WTC11 (cell line): ENCODE measurements around the gene KCTD16. TPM values are rescaled to one million over a fixed set of nuclear protein-coding genes. Genes with fewer than 3 reads are reported as not detected.

ENCODE experiments used
- ATAC-seq: fragments of 200-7000 bp; cut with Tn5 transposase; 2 replicates; pipeline ENCODE4 v1.10.0; 2021; ENCODE audit warnings: mild to moderate bottlenecking, moderate library complexity
- CTCF ChIA-PET: fragments of 300-600 bp; sonication (Branson Sonifier 250); formaldehyde crosslinking; loops from one replicate; lab custom pipeline; 2021; ENCODE audit warnings: antibody characterized with exemption; lab: Charles Lee
- POLR2A ChIA-PET: fragments of 350-600 bp; sonication (Branson Sonifier 250); formaldehyde crosslinking; loops from one replicate; lab custom pipeline; 2021; ENCODE audit warnings: antibody characterized with exemption; lab: Charles Lee
- DNase-seq: peaks from one replicate; pipeline ENCODE4 v3.0.0; 2021; ENCODE audit warnings: low spot score
- H3K27ac Mint-ChIP-seq: 2 replicates; pipeline ENCODE4 v1.8.0; 2021; ENCODE audit warnings: mixed read lengths
- H3K27me3 Mint-ChIP-seq: 2 replicates; pipeline ENCODE4 v1.8.0; 2021; ENCODE audit warnings: low read depth, mild to moderate bottlenecking, moderate library complexity, mixed read lengths
- H3K36me3 Mint-ChIP-seq: 2 replicates; pipeline ENCODE4 v1.8.0; 2021; ENCODE audit warnings: mixed read lengths
- H3K4me1 Mint-ChIP-seq: 2 replicates; pipeline ENCODE4 v1.8.0; 2022; ENCODE audit warnings: mixed read lengths
- H3K4me3 Mint-ChIP-seq: 2 replicates; pipeline ENCODE4 v1.8.0; 2021; ENCODE audit warnings: mild to moderate bottlenecking, moderate library complexity, mixed read lengths
- H3K9me3 Mint-ChIP-seq: 2 replicates; pipeline ENCODE4 v1.8.0; 2021; ENCODE audit warnings: mixed read lengths
- ATF1 ChIP-seq: sonication (generic); formaldehyde crosslinking; IDR thresholded peaks from 2 replicates; pipeline ENCODE4 v1.8.1; 2023; ENCODE audit warnings: mild to moderate bottlenecking, moderate library complexity, missing genetic modification reagents
- EMX1 ChIP-seq: fragments of 250-450 bp; sonication (Bioruptor Pico); IDR thresholded peaks from 2 replicates; pipeline ENCODE4 v1.8.0; 2021; ENCODE audit warnings: mild to moderate bottlenecking
- FOXJ3 ChIP-seq: sonication (generic); formaldehyde crosslinking; IDR thresholded peaks from 2 replicates; pipeline ENCODE4 v1.9.0; 2021; ENCODE audit warnings: missing genetic modification reagents, mild to moderate bottlenecking, borderline replicate concordance
- FOXK1 ChIP-seq: sonication (generic); formaldehyde crosslinking; IDR thresholded peaks from 2 replicates; pipeline ENCODE4 v1.8.0; 2022; ENCODE audit warnings: mild to moderate bottlenecking, moderate library complexity, missing genetic modification reagents
- GTF2I ChIP-seq: fragments of 250-450 bp; sonication (Bioruptor Pico); conservative IDR thresholded peaks from 2 replicates; pipeline ENCODE4 v1.4.0; 2021; ENCODE audit warnings: mild to moderate bottlenecking
- IRF2 ChIP-seq: sonication (generic); formaldehyde crosslinking; IDR thresholded peaks from 2 replicates; pipeline ENCODE4 v1.8.0; 2022; ENCODE audit warnings: low read depth, missing genetic modification reagents, borderline replicate concordance
- JUN ChIP-seq: sonication (generic); formaldehyde crosslinking; IDR thresholded peaks from 2 replicates; pipeline ENCODE4 v1.8.0; 2023; ENCODE audit warnings: mild to moderate bottlenecking, missing genetic modification reagents
- NR2C2 ChIP-seq: sonication (generic); formaldehyde crosslinking; IDR thresholded peaks from 2 replicates; pipeline ENCODE4 v1.8.0; 2022; ENCODE audit warnings: mild to moderate bottlenecking, missing genetic modification reagents
- SMAD3 ChIP-seq: sonication (generic); formaldehyde crosslinking; IDR thresholded peaks from 2 replicates; pipeline ENCODE4 v1.8.0; 2022; ENCODE audit warnings: missing genetic modification reagents, mild to moderate bottlenecking, borderline replicate concordance
- SMAD4 ChIP-seq: sonication (generic); formaldehyde crosslinking; IDR thresholded peaks from 2 replicates; pipeline ENCODE4 v1.8.0; 2022; ENCODE audit warnings: mild to moderate bottlenecking, missing genetic modification reagents
- TEAD4 ChIP-seq: sonication (generic); formaldehyde crosslinking; IDR thresholded peaks from 2 replicates; pipeline ENCODE4 v1.8.0; 2022; ENCODE audit warnings: mild to moderate bottlenecking, missing genetic modification reagents
- TP53 ChIP-seq: sonication (generic); formaldehyde crosslinking; IDR thresholded peaks from 2 replicates; pipeline ENCODE4 v1.8.1; 2023; ENCODE audit warnings: mild to moderate bottlenecking, missing genetic modification reagents
- ZNF317 ChIP-seq: sonication (generic); formaldehyde crosslinking; IDR thresholded peaks from 2 replicates; pipeline ENCODE4 v1.8.1; 2023; ENCODE audit warnings: low read depth, mild to moderate bottlenecking, moderate library complexity, missing genetic modification reagents, borderline replicate concordance
- ZNF396 ChIP-seq: fragments of 250-450 bp; sonication (Bioruptor Pico); IDR thresholded peaks from 2 replicates; pipeline ENCODE4 v1.8.0; 2021; ENCODE audit warnings: mild to moderate bottlenecking, moderate library complexity, borderline replicate concordance
- total RNA-seq: library from RNA; stranded (reverse); gene quantifications from 3 replicates; pipeline ENCODE4 v1.2.3, GENCODE V29; 2021
- TF ChIP-seq, protein P1 (sequence below): sonication (generic); formaldehyde crosslinking; IDR thresholded peaks from 2 replicates; pipeline ENCODE4 v1.8.0; 2022; ENCODE audit warnings: mild to moderate bottlenecking, missing genetic modification reagents
- TF ChIP-seq, protein P2 (sequence below): sonication (generic); formaldehyde crosslinking; IDR thresholded peaks from 2 replicates; pipeline ENCODE4 v1.8.0; 2023; ENCODE audit warnings: missing genetic modification reagents
- TF ChIP-seq, protein P3 (sequence below): fragments of 250-450 bp; sonication (Bioruptor Pico); IDR thresholded peaks from 2 replicates; pipeline ENCODE4 v1.9.0; 2021; ENCODE audit warnings: mild to moderate bottlenecking
- TF ChIP-seq, protein P4 (sequence below): sonication (generic); formaldehyde crosslinking; conservative IDR thresholded peaks from 2 replicates; pipeline ENCODE4 v1.8.1; 2022; ENCODE audit warnings: mild to moderate bottlenecking, missing genetic modification reagents
- TF ChIP-seq, protein P5 (sequence below): sonication (generic); formaldehyde crosslinking; IDR thresholded peaks from 2 replicates; pipeline ENCODE4 v1.8.1; 2023; ENCODE audit warnings: mild to moderate bottlenecking, missing genetic modification reagents
- TF ChIP-seq, protein P6 (sequence below): sonication (generic); formaldehyde crosslinking; IDR thresholded peaks from 2 replicates; pipeline ENCODE4 v1.8.0; 2022; ENCODE audit warnings: mild to moderate bottlenecking, missing genetic modification reagents
- TF ChIP-seq, protein P7 (sequence below): sonication (generic); formaldehyde crosslinking; IDR thresholded peaks from 2 replicates; pipeline ENCODE4 v1.8.1; 2022; ENCODE audit warnings: mild to moderate bottlenecking, moderate library complexity, missing genetic modification reagents

The KCTD16 gene
- total RNA-seq, 1 experiment from 2014 or later, result 0.20 TPM

DNA sequence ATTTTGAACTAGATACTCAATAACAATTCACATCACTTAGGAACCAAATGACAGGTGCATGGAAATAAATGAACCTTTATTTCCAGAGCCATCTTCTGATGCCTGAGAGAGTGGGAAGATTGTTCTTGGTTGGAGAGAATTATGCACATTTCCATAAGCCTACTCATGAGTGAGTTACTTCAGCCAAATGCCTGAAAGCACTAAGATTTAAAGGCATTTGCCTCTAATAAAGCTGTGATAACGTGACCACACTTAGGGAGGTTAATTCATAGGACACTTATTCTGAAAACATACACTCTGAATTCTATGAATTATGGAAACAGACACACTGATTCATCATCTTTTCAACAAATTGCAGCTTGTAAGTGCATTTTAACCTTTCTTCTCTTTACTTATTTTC is 40.0 kb downstream of the KCTD16 start (continued):
- TF ChIP-seq, protein P1, sequence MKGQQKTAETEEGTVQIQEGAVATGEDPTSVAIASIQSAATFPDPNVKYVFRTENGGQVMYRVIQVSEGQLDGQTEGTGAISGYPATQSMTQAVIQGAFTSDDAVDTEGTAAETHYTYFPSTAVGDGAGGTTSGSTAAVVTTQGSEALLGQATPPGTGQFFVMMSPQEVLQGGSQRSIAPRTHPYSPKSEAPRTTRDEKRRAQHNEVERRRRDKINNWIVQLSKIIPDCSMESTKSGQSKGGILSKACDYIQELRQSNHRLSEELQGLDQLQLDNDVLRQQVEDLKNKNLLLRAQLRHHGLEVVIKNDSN (CRISPR knock-in tag), result no peak

DNA sequence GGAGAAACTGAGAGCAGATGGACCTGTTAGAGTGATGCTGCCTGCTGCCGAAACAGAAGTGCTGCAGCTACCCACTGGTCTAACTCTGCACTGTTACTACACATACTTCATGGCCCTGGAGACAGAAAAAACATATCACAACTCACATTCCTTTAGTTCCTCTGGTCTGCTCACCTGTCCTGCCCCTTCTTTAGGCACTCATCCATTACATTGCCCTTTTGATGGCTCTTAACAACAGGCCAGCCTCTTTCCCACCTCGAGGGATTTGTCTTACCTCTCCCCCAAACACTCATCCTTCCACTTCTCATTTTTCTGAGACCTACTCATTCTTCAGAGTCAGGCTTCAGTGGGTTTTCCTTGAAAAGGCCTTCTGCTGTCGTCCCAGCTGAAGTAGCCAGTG is 49.2 kb downstream of the KCTD16 start:
- 0 out of 2 replicates have a peak overlapping the region, but pooled peaks have one; percentile 21 for H3K27ac Mint-ChIP-seq
- no peak for TF ChIP-seq JUN
- TF ChIP-seq, protein P2, sequence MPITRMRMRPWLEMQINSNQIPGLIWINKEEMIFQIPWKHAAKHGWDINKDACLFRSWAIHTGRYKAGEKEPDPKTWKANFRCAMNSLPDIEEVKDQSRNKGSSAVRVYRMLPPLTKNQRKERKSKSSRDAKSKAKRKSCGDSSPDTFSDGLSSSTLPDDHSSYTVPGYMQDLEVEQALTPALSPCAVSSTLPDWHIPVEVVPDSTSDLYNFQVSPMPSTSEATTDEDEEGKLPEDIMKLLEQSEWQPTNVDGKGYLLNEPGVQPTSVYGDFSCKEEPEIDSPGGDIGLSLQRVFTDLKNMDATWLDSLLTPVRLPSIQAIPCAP (CRISPR knock-in tag), result no peak
- TF ChIP-seq FOXJ3 (CRISPR knock-in tag), result no peak
- no peak for TF ChIP-seq IRF2 (CRISPR knock-in tag)
- TF ChIP-seq, protein P3, sequence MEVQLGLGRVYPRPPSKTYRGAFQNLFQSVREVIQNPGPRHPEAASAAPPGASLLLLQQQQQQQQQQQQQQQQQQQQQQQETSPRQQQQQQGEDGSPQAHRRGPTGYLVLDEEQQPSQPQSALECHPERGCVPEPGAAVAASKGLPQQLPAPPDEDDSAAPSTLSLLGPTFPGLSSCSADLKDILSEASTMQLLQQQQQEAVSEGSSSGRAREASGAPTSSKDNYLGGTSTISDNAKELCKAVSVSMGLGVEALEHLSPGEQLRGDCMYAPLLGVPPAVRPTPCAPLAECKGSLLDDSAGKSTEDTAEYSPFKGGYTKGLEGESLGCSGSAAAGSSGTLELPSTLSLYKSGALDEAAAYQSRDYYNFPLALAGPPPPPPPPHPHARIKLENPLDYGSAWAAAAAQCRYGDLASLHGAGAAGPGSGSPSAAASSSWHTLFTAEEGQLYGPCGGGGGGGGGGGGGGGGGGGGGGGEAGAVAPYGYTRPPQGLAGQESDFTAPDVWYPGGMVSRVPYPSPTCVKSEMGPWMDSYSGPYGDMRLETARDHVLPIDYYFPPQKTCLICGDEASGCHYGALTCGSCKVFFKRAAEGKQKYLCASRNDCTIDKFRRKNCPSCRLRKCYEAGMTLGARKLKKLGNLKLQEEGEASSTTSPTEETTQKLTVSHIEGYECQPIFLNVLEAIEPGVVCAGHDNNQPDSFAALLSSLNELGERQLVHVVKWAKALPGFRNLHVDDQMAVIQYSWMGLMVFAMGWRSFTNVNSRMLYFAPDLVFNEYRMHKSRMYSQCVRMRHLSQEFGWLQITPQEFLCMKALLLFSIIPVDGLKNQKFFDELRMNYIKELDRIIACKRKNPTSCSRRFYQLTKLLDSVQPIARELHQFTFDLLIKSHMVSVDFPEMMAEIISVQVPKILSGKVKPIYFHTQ (CRISPR knock-in tag), result no peak
- no peak for TF ChIP-seq SMAD3 (CRISPR knock-in tag)
- no peak for TF ChIP-seq EMX1 (CRISPR knock-in tag)
- TF ChIP-seq, protein P4, sequence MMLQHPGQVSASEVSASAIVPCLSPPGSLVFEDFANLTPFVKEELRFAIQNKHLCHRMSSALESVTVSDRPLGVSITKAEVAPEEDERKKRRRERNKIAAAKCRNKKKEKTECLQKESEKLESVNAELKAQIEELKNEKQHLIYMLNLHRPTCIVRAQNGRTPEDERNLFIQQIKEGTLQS (CRISPR knock-in tag), result no peak
- TF ChIP-seq ZNF317 (CRISPR knock-in tag), result no peak
- TF ChIP-seq, protein P5, sequence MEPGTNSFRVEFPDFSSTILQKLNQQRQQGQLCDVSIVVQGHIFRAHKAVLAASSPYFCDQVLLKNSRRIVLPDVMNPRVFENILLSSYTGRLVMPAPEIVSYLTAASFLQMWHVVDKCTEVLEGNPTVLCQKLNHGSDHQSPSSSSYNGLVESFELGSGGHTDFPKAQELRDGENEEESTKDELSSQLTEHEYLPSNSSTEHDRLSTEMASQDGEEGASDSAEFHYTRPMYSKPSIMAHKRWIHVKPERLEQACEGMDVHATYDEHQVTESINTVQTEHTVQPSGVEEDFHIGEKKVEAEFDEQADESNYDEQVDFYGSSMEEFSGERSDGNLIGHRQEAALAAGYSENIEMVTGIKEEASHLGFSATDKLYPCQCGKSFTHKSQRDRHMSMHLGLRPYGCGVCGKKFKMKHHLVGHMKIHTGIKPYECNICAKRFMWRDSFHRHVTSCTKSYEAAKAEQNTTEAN (CRISPR knock-in tag), result no peak
- no peak for TF ChIP-seq ATF1 (CRISPR knock-in tag)
- no peak for TF ChIP-seq GTF2I
- TF ChIP-seq SMAD4 (CRISPR knock-in tag), result no peak
- TF ChIP-seq, protein P1 (CRISPR knock-in tag), result no peak
- no peak for TF ChIP-seq FOXK1 (CRISPR knock-in tag)
- CTCF ChIA-PET, result interaction anchor here (0.7 kb wide), 1 partner anchor 1472 kb away, joined by 4 read pairs; no protein-coding TSS in a partner anchor
- DNase-seq, result no peak
- H3K9me3 Mint-ChIP-seq, result peaks cover 7% of the 10 kb centered on the region; the same call in 1 of the 2 replicates
- no peak for ATAC-seq
- POLR2A ChIA-PET, result no interaction called here
- H3K36me3 Mint-ChIP-seq, result no peaks in the 10 kb centered on the region
- H3K4me1 Mint-ChIP-seq, result no peaks in the 10 kb centered on the region
- no peaks in the 10 kb centered on the region for H3K27me3 Mint-ChIP-seq
- H3K4me3 Mint-ChIP-seq, result no peak overlapping the region

DNA sequence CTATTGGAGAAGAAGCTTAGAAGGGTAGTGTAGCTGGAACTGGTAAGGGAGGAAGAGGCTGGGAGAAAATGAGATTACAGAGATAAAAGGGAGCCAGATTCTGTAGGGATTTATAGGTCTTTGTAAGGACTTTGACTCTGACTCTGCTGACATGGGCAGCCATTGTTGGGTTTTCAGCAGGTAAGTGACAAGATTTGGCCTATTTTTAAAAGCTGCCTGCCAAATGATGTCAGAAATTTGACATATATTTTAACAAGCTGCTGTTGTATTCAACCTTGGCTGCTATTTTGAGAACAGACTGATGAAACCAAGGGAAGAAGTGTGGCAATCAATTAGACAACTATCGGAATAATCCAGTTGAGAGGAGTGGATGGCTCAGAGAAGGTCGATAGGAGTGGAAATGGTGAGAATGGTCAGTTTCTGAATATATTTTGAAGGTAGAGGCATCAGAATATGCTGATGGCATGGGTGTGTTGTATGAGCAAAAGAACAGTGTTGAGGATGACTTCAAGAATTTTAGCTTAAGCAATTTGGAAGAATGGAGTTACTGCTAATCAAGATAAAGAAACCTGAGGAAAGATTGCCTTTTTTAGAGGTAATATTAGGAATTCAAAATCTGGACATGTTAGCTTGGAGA is 56.8 kb downstream of the KCTD16 start:
- no peak for ATAC-seq
- TF ChIP-seq TEAD4 (CRISPR knock-in tag) (no peak), ZNF396 (CRISPR knock-in tag) (no peak), NR2C2 (CRISPR knock-in tag) (no peak), TP53 (CRISPR knock-in tag) (no peak)
- TF ChIP-seq, protein P6, sequence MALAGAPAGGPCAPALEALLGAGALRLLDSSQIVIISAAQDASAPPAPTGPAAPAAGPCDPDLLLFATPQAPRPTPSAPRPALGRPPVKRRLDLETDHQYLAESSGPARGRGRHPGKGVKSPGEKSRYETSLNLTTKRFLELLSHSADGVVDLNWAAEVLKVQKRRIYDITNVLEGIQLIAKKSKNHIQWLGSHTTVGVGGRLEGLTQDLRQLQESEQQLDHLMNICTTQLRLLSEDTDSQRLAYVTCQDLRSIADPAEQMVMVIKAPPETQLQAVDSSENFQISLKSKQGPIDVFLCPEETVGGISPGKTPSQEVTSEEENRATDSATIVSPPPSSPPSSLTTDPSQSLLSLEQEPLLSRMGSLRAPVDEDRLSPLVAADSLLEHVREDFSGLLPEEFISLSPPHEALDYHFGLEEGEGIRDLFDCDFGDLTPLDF (CRISPR knock-in tag), result no peak
- TF ChIP-seq, protein P7, sequence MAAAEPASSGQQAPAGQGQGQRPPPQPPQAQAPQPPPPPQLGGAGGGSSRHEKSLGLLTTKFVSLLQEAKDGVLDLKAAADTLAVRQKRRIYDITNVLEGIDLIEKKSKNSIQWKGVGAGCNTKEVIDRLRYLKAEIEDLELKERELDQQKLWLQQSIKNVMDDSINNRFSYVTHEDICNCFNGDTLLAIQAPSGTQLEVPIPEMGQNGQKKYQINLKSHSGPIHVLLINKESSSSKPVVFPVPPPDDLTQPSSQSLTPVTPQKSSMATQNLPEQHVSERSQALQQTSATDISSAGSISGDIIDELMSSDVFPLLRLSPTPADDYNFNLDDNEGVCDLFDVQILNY (CRISPR knock-in tag), result no peak
- TF ChIP-seq, protein P3 (CRISPR knock-in tag), result no peak

More for the DNA sequence above, 56.8 kb downstream of the KCTD16 start:
- POLR2A ChIA-PET, result no interaction called here
- no peaks in the 10 kb centered on the region for H3K27me3 Mint-ChIP-seq
- no peak overlapping the region for H3K27ac Mint-ChIP-seq
- no peaks in the 10 kb centered on the region for H3K36me3 Mint-ChIP-seq
- no peaks in the 10 kb centered on the region for H3K9me3 Mint-ChIP-seq
- no peak for DNase-seq
- no peak overlapping the region for H3K4me3 Mint-ChIP-seq
- CTCF ChIA-PET, result interaction anchor here (1.0 kb wide), 1 partner anchor 24 kb away, joined by 4 read pairs; no protein-coding TSS in a partner anchor
- no peaks in the 10 kb centered on the region for H3K4me1 Mint-ChIP-seq
